HG02571 (cell line): ENCODE data around the gene TMEM208.

Experiments
- ATAC-seq: cut with Tn5 transposase; IDR thresholded peaks from one replicate; pipeline ENCODE4 v1.9.1; 2021; ENCODE audit warnings: mild to moderate bottlenecking, moderate library complexity; ENCODE audit not compliant: unreplicated experiment

TMEM208 gene

GRCh38 chr16:67234180-67234597 is 7.3 kb downstream of the TMEM208 start:
- ATAC-seq = no peak

GRCh38 chr16:67235816-67236562 is 9.1 kb downstream of the TMEM208 start:
- no peak for ATAC-seq

- ATAC-seq = no peak
Measured at GRCh38 chr16:67236563-67237395, 9.8 kb downstream of the TMEM208 start.

GRCh38 chr16:67237396-67238277 is 10.7 kb downstream of the TMEM208 start:
- no peak for ATAC-seq

- ATAC-seq = no peak
Measured at GRCh38 chr16:67238278-67238575, 11.3 kb downstream of the TMEM208 start.

GRCh38 chr16:67238806-67239470 is 12.0 kb downstream of the TMEM208 start:
- no peak for ATAC-seq

GRCh38 chr16:67240506-67240905 is 13.6 kb downstream of the TMEM208 start:
- ATAC-seq = no peak

- ATAC-seq = no peak
Measured at GRCh38 chr16:67241008-67241900, 14.3 kb downstream of the TMEM208 start.

GRCh38 chr16:67242138-67242730 is 15.3 kb downstream of the TMEM208 start:
- no peak for ATAC-seq

GRCh38 chr16:67243481-67243880 is 16.6 kb downstream of the TMEM208 start:
- ATAC-seq = no peak

- ATAC-seq = peak; percentile 38
Measured at GRCh38 chr16:67244387-67245185, 17.7 kb downstream of the TMEM208 start.

GRCh38 chr16:67245186-67245585 is 18.3 kb downstream of the TMEM208 start:
- ATAC-seq = no peak

GRCh38 chr16:67245674-67246080 is 18.7 kb downstream of the TMEM208 start:
- ATAC-seq = no peak

GRCh38 chr16:67246081-67246755 is 19.3 kb downstream of the TMEM208 start:
- ATAC-seq = peak; percentile 22

GRCh38 chr16:67246756-67247191 is 19.8 kb downstream of the TMEM208 start:
- peak; percentile 18 for ATAC-seq

GRCh38 chr16:67247192-67248072 is 20.5 kb downstream of the TMEM208 start, which contains the start of gene FHOD1:
TSS of gene FHOD1 (minus strand) at chr16:67247481. CDS start at chr16:67247410, 71 bp downstream.
- peak; percentile 41 for ATAC-seq

- no peak for ATAC-seq
Measured at GRCh38 chr16:67248073-67248400, 21.1 kb downstream of the TMEM208 start.
